ENCODE results near the gene CCDC91.

Gene CCDC91, protein sequence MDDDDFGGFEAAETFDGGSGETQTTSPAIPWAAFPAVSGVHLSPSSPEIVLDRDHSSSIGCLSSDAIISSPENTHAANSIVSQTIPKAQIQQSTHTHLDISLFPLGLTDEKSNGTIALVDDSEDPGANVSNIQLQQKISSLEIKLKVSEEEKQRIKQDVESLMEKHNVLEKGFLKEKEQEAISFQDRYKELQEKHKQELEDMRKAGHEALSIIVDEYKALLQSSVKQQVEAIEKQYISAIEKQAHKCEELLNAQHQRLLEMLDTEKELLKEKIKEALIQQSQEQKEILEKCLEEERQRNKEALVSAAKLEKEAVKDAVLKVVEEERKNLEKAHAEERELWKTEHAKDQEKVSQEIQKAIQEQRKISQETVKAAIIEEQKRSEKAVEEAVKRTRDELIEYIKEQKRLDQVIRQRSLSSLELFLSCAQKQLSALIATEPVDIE

DNA sequence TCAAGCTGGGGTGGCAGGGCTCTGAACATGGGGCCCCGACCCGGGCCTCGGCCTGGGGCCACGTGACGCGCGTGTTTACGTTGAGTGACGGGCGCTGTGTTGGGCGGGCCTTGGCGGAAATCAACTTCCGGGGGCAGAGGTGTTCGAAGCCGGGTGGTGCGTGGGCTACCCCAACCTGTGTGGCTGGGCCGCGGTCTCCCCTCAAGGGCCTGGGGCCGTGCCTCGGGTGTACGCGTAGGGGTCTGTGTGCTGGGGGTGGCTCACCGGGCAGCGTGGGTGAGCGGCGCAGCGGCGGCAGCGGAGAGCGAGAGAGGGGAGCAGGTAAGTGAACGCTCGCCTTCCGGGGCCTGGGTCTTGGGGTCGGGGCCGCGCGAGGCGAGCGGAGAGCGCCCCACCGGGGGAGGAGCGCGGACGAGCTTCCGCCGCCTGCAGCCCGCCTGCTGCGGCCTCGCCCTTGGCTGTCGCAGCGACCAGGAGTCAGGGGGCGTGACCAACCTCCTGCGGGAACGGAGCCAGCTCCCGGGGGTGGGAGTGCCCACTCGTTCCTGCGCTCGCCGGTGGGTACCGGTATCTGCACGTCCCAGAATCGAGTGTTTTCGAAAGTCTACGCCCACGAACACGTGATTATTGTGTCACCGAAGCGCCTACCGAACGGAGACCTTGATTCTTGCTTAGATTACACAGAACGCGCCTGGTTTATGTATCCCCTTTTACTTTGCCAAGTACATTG is at the start of gene CCDC91:
TSS of gene CCDC91 (plus strand) at position 136 of the 730 bp plus-strand sequence. CDS start 66,760 bp downstream, outside the sequence.
- intact Hi-C loops (cut with DNase I): no loop called here
- peak; percentile 76 to 97 (median 84) for DNase-seq

DNA sequence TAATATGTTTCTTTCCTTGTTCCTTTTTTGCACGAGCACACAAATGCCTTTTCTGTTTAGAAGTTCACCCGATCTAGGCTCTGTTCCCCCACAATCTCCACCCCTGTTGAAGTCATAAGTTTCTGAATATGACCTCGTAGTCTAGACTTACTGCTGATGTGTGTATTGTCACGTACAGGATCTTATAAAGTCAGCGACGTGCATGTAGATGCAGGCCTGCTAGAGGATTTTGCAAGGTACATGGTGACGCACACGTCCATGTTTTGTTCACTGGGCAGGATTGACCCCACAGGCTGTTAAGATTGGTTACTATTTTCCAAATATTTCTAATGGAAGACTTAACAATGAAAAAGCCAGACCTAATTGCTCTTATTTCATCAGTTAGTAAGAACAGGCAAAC is 46.2 kb upstream of the CCDC91 start:
- no peak for DNase-seq
- intact Hi-C loops (cut with DNase I): no loop called here

DNA sequence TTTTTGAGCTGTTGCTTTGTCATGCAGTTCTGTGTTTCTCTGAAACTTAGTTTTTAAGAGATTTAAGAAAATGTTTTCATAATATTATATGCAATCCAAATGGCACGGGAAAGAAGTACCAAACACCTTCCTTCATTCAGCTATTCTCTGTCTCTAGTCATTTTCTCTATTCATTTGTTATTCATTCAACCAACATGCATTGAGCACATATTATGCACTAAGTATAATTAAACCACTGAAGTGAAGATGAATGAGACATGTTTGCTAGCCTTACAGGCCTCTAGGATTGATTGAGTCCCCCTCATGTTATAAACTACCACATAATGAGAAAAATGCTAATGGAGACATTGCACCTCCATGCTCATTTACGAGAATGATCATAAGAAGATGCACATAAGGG is 45.7 kb upstream of the CCDC91 start:
- DNase-seq: no peak
- intact Hi-C loops (cut with DNase I): no loop called here

DNA sequence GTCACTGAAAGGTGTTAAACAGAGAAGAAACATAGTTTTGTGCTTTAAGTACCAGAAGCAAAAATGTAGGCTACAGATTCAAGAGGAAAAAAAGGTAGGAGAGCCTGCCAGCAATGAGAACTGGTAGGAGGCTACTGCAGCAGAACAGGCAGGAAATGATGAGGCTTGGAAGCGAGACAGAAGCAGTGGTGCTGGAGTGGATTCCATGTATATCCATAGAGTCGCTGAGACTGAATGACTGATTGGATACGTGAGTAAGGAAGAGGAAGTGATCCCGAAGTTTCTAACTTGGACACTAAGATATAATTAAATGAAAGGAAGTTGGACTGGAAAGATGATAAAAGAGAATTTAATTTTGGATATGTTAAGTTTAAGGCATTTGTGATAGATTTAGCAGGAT is 45.0 kb upstream of the CCDC91 start:
- DNase-seq: no peak
- intact Hi-C loops (cut with DNase I): no loop called here

DNA sequence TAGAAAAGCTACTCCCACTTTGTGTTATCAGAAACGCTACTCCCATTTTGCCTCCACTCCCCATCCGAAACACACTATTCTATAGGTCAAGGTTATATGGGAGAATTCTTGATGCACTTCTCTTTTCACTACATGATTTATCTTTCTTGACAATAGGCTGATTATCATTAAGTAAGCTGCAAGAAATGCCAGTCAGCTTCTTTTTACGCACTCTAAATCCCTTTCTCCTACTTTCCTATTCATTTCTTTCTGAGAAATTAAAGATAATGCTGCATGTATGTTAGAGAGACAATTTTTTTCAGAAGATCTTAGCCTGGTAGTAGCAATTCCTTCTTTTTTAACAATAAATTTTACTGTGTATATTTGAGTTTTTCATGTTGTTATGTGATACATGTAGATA is 41.0 kb upstream of the CCDC91 start:
- intact Hi-C loops (cut with DNase I): no loop called here
- no peak for DNase-seq

DNA sequence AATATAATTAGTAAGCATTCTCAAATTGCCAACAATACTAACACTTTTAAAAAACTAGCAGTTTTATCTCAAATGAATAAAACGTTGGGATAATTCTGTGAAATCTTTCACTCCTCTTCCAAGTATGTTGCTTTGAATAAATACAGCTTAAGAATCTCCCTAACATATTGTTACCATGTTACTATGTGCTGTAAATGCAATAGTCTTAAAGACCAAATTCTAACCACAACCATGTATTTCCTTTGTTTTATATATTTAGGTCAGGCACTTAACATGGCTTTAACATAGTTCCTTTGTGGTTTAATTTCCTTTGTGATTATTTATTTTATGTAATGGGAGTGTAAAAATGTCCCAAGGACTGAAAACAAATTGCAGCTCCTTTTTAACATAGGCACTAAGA is 33.9 kb upstream of the CCDC91 start:
- intact Hi-C loops (cut with DNase I): no loop called here
- no peak for DNase-seq

DNA sequence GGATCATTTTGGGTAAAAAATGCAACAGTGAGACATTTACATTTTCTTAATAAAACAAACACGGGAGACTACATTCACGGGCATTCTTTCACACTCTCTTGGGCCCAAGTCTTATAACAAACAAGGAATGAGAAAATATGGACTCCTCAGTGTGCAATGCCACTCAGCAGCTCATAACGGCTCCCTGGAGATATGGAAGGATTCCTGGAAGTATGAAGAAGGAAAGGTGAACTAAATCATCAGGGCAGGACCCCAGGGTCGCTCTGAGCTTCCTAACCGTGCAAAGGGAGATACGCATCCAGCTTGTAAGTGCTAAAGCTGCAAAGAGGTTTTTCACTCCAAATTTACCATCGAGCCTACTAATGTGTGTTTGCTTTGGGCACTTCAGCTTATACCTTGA is 33.5 kb upstream of the CCDC91 start:
- DNase-seq: no peak
- intact Hi-C loops (cut with DNase I): no loop called here

DNA sequence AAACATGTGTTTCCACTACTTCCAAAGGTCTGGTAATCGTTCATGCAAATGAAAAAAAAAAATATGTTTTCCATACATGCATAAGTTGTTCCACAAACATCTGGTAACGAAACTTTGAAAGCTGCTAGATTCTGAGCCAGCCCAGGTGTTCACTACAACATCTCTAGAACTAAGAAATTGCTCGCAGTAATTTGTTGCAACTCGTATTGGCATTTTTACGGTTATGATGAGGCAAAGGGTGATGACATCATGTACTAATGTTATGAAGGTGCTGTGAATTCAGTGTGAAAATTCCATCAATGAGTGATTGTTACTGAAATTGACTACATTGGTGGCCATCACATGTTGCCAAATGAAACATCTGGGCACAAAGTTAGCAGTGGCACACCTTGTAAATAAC is 31.9 kb upstream of the CCDC91 start:
- DNase-seq: no peak
- intact Hi-C loops (cut with DNase I): no loop called here

DNA sequence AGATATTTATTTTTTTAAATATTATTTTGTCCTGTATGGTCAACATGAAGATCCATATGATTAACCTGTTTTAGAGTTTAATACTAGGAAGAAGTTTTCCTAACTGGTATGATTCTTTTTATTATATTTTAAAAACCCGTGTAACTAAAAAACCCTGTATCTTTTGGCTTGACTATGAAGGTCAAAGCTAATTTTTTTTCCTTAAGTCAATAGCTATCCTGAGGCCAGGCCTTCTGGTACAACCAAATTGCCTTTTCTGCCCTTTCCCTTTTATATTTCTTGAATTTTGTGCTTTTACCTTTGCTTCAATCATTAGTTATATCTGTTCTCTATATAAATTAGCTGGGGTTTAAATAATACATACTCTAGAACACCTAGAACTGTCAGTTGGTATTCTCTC is 30.6 kb upstream of the CCDC91 start:
- intact Hi-C loops (cut with DNase I): no loop called here
- DNase-seq: no peak

DNA sequence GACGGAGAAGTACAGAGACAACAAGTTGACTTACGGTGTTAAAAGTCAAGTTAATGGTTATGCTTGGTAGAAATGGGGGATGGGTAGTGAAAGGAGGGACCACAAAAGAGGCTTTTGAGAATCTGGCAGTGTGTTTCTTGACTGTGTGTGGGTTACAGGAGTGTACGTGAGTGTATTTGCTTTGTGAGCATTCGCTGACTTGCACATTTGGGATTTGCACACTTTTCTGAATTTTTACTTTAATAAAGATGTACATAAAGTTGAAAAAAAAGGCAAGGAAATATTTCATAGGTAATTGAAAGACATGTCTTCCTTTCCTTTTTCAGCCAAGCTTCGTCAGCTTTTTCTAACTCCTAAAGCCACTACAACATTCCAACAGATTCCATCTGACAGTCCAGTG is 28.6 kb upstream of the CCDC91 start:
- no peak for DNase-seq
- intact Hi-C loops (cut with DNase I): no loop called here

DNA sequence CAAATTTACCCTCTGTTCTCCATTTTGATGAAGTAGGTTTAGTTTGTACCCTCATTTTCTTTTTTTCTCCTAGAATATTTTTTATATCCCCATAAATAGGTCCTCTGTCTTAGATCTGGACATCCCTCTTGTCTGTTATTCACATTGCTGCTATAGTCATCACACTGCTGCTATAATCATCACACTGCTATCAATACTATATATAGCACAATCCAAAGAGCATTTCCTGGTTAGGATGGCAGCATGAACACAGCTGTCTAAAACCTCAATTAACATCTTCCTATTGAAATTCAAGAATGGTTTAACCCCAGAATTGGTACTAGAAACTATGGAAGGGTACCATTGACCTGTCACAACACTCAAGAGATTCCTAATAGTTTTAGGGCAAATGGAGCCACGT is 27.6 kb upstream of the CCDC91 start:
- intact Hi-C loops (cut with DNase I): no loop called here
- no peak for DNase-seq

DNA sequence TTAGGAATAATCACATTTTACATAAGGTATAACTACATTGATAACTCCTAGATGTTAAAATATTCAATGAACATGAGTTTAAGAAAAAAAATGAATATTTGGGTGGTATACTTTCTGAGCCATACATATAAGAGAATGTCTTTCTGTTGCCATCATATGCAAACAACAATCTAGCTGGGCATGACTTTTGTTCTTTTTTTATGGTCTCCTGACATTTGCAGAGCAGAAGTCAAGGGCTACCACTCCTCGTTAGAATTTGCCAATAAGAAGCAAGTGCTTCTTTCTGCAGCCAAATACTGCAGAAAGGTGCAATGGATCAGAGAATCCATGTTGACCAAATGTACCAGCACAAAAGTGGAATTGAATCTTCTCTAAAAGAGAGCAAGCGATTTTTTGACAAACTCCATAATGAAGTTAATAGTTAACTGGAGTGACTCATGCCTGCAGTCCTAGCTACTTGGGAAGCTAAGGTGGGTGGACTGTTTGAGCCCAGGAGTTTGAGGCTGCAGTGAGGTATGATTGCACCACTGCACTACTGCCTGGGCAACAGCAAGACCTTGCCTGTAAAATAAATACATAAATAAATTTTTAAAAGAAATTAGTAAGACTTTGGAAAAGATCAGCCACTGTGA is 25.5 kb upstream of the CCDC91 start:
- no peak for DNase-seq
- intact Hi-C loops (cut with DNase I): no loop called here

DNA sequence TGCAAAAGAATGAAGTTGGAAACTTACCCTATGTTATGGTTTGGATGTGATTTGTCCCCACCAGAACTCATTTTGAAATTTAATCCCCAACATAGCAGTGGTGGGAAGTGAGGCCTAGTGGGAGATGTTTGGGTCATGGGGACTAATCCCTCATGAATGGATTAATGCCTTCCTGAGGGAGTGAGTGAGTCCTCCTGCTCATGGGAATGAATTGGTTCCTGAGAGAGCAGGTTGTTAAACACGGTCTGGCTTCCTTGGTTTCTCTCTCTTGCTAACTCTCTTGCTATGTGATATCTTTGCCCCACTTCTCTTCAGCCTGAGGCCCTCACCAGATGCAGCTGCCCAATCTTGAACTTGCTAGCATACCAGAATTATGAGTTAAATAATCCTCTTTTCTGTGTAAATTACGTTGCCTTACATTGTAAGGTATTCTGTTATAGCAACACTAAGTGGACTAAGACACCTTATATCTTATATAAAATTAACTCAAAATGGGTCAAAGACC is 22.2 kb upstream of the CCDC91 start:
- intact Hi-C loops (cut with DNase I): no loop called here
- DNase-seq: no peak

DNA sequence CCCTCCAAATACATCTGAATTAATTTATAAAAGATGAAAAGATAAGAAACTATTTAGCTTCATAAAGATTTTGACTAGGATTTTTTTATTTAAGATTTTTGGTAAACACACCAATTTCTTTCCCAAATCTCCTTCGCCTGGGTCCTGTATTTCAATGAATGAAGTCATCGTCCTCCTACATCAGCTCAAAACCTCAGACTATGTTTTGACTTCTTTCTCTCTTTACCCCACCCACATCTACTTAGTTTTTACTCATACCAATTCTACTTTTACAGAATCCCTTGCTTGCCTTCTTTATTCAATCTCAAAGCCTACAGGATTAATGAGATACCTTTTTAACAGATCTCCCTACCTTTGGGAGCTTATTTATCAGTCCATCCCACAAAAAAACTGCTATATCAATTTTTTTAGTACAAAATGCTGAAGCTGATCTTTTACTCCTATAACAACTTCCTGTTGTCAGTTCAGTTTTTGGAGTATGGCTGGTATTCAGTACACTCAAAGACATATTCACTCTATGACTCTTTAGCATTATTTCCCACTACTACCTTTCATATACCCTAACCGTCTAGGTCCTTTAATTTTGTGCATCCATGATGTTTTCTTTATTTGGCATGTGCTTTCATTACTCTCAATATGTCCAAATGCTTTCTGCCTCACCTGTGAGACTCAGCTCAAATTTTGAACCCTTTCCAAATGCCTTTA is 18.7 kb upstream of the CCDC91 start:
- no peak for DNase-seq
- intact Hi-C loops (cut with DNase I): no loop called here

DNA sequence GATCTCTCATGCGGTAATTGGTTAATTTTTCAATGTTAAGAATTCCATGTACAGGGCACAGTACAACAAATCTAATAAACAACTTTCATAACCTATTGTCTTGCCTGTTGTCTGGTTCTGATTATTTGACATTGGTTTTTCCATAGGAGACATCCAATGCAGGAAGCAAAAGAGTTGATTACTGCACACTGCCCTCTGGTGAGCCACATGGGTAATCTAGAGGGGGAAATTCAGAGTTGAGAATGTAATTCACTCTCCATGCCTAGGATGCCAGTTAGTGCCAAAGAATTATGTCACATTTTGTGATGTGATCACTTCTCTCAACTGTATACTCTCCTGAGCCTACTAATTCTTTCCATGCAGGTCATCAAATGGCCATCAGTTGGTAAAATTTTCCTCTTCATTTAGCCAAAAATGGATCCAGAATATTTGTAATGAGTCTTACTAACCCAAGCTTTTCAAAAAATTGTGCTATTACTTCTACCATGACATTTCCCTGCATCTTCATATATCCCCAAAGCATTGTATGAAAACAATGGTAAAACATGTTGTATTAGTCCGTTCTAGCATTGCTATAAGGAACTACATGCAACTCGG is 17.7 kb upstream of the CCDC91 start:
- intact Hi-C loops (cut with DNase I): no loop called here
- no peak for DNase-seq

DNA sequence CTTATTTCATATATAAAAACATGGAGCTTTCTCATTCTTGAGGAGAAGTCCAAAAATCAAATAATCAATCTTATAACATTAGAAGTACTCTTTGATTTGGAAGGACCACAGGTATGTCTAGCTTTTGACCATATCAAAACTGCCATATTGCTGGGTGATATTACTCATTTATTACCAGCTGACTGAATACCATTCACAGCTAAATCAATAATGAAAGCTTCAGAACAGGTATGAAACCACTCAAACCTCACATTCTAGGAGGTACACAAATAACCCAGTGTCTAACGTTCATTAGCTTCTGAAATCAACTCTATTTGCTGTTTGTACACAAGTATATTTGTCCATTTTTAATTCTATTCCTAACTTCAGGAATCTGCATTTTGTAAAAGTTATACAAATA is 16.8 kb upstream of the CCDC91 start:
- intact Hi-C loops (cut with DNase I): no loop called here

DNA sequence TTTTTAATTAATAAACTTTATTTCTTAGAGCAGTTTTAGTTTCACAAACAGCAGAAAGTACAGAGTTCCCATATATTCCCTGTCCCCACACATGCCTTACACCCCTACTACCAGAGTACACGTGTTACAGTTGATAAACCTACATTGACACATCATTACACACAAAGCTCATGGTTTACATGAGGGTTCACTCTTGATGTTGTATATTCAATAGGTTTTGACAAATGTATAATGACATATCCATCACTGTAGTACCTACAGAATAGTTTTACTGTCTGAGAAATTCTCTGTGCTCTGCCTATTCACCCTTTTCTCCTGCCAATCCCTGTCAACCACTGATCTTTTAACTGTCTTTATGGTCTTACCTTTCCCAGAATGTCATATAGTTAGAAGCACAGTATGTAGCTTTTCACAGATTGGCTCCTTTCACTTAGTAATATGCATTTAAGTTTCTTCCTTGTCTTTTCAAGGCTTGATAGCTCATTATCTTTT is 15.1 kb upstream of the CCDC91 start:
- intact Hi-C loops (cut with DNase I): no loop called here
- no peak for DNase-seq

More for the DNA sequence above, 16.8 kb upstream of the CCDC91 start:
- no peak for DNase-seq

DNA sequence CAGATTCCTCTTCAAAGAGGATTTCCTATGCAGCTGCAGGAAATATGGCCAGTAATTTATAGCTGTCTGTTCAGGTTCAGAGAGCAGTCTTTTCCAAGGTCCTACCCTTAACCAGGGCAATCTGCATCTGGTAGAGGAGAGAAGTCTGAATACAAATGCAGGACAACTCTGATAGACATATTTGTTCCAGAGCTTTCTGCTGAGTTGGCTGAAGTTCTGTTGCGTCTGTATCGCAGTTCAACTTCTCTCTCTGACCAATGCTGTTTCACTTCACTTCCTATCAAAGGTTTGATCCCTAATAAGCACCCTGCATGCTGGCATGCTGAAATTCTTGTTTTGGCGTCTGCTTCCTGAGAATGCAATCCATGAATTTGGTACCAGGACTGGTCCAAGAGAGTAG is 14.0 kb upstream of the CCDC91 start:
- DNase-seq: no peak
- intact Hi-C loops (cut with DNase I): no loop called here

DNA sequence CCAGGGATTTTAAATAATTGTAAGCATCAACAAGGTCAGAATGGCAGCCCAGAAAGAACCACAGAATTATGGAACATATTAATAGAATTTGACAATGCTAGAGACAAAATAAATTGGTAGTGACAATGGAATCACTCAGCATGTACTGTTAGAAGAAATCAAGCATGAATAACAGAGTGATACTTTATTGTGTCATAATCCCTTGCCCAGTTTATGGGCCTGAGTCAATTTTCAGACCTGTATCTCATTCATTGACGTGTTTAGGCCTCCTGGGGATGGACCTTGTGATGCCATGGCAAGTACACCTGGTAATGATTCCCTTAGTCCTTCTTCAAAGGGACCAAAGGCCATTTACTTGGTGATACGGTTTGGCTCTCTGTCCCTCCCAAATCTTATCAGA is 12.8 kb upstream of the CCDC91 start:
- DNase-seq: no peak
- intact Hi-C loops (cut with DNase I): no loop called here

DNA sequence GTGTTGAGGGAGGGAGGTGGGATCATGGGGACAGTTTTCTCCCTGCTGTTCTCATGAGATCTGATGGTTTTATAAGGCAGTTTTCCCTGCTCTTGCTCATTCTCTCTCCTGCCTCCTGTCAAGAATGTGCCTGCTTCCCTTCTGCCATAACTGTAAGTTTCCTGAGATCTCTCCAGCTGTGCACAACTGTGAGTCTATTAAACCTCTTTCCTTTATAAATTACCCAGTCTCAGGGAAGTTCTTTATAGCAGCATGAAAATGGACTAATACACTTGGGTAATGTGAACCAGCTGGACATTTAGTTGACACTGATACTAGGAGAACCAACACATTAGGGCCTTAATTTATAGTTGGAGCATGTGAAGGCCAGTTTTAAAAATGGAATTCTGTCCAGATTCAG is 12.4 kb upstream of the CCDC91 start:
- intact Hi-C loops (cut with DNase I): no loop called here
- no peak for DNase-seq
